ENCODE measurements around the gene POLR2C. TPM values are rescaled to one million over a fixed set of nuclear protein-coding genes. Genes with fewer than 3 reads are reported as not detected.

The POLR2C gene
- total RNA-seq, 1 experiment from 2014 or later: 85.6 TPM

- Histone ChIP-seq H3K23me2 (ENCODE audit: insufficient read length, low read depth, low read length, poor library complexity, severe bottlenecking) (no peaks in the 10 kb centered on the region), H3K4me2 (ENCODE audit: insufficient read depth, insufficient read length, low read length) (no peak overlapping the region), H3K9ac (ENCODE audit: extremely low read depth, insufficient read length, low read length) (no peak overlapping the region), H2BK12ac (ENCODE audit: insufficient read length, low read depth, low read length) (no peak overlapping the region), H3K14ac (ENCODE audit: insufficient read depth, low read length) (no peak overlapping the region), H3K79me2 (ENCODE audit: insufficient read depth, low read length) (no peaks in the 10 kb centered on the region), H4K91ac (ENCODE audit: insufficient read length, low read depth, low read length) (no peak overlapping the region), H2AFZ (ENCODE audit: low read length) (no peak overlapping the region), H3K23ac (ENCODE audit: insufficient read length, low read depth, low read length) (no peak overlapping the region), H2BK120ac (ENCODE audit: low read depth, low read length, poor library complexity, severe bottlenecking) (no peak overlapping the region), H2AK5ac (ENCODE audit: insufficient read length, low read length) (no peak overlapping the region), H2BK5ac (ENCODE audit: insufficient read length, low read length) (no peak overlapping the region), H2BK15ac (ENCODE audit: low read depth, low read length) (no peak overlapping the region), H3K27me3 (ENCODE audit: insufficient read depth, low read length) (no peaks in the 10 kb centered on the region), H4K8ac (replicated peaks; ENCODE audit: insufficient read length, low read depth, low read length) (no peak overlapping the region), H4K20me1 (ENCODE audit: control insufficient read depth, insufficient read depth, insufficient read length) (no peaks in the 10 kb centered on the region), H4K5ac (ENCODE audit: insufficient read length, low read depth, low read length) (no peak overlapping the region), H2BK20ac (ENCODE audit: low read depth, low read length, poor library complexity, severe bottlenecking) (no peak overlapping the region), H3K56ac (ENCODE audit: insufficient read length, low read depth, low read length) (no peak overlapping the region), H3T11ph (ENCODE audit: low read length) (no peak overlapping the region), H3K9me3 (ENCODE audit: control insufficient read depth, low read depth, low read length) (no peaks in the 10 kb centered on the region), H3K4ac (ENCODE audit: low read depth, low read length) (no peak overlapping the region), H3K4me1 (ENCODE audit: insufficient read depth, low read length) (no peaks in the 10 kb centered on the region), H3K18ac (ENCODE audit: insufficient read length, low read depth, low read length) (no peak overlapping the region), H3K79me1 (ENCODE audit: insufficient read depth, low read depth, low read length, poor library complexity, severe bottlenecking) (no peaks in the 10 kb centered on the region), H3K27ac (ENCODE audit: insufficient read length, low read depth, low read length) (no peak overlapping the region)
- Mint-ChIP-seq H3K27me3 (ENCODE audit: low read depth) (peaks cover 19% of the 10 kb centered on the region), H3K27ac (peak overlapping the region in 1 of 3 experiments; percentile 69; a peak in 1 of 7 replicates), H3K4me1 (no peaks in the 10 kb centered on the region), H3K36me3 (ENCODE audit: insufficient read depth in 1 of 3, low read depth in 3 of 3) (peaks cover 0 to 7% (median 2%) of the 10 kb centered on the region in 3 experiments; a peak in 3 of 7 replicates), H3K9me3 (peaks cover 0 to 2% of the 10 kb centered on the region in 2 experiments; a peak in 1 of 5 replicates), H3K4me3 (peak overlapping the region in 1 of 2 experiments; percentile 55; a peak in 2 of 5 replicates)
- WGBS (ENCODE audit: extremely low coverage, insufficient read length, low lambda C conversion rate): no CpG with 5 or more reads among the region's 6 CpGs
- TF ChIP-seq CTCF (conservative IDR thresholded peaks at IDR 0.05): no peak
- DNase-seq: no peak
Measured at GRCh38 chr16:57518922-57519321, 56.4 kb downstream of the POLR2C start.

Data from H9 (cell line).